Activated CD8-positive, alpha-beta memory T cell treated with anti-CD3 and anti-CD28 coated beads for 36 hours (primary cell): ENCODE measurements around the gene EGFL6. TPM values are rescaled to one million over a fixed set of nuclear protein-coding genes. Genes with fewer than 3 reads are reported as not detected.

Source experiments
- CTCF ChIA-PET: fragments of 350-600 bp; sonication (Branson Sonifier 250); formaldehyde crosslinking; loops from one replicate; lab custom pipeline; 2021; ENCODE audit warnings: antibody characterized with exemption; lab: Charles Lee
- POLR2A ChIA-PET: fragments of 350-600 bp; sonication (Branson Sonifier 250); formaldehyde crosslinking; loops from one replicate; lab custom pipeline; 2021; ENCODE audit warnings: antibody characterized with exemption; lab: Charles Lee
- total RNA-seq, 2 experiments: library from RNA; stranded (reverse); gene quantifications; one replicate each; pipeline ENCODE4 v1.2.3, GENCODE V29; 2021

The EGFL6 gene, protein sequence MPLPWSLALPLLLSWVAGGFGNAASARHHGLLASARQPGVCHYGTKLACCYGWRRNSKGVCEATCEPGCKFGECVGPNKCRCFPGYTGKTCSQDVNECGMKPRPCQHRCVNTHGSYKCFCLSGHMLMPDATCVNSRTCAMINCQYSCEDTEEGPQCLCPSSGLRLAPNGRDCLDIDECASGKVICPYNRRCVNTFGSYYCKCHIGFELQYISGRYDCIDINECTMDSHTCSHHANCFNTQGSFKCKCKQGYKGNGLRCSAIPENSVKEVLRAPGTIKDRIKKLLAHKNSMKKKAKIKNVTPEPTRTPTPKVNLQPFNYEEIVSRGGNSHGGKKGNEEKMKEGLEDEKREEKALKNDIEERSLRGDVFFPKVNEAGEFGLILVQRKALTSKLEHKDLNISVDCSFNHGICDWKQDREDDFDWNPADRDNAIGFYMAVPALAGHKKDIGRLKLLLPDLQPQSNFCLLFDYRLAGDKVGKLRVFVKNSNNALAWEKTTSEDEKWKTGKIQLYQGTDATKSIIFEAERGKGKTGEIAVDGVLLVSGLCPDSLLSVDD
- 1 to 10 TPM; 1.1 to 1.4 TPM for total RNA-seq

DNA sequence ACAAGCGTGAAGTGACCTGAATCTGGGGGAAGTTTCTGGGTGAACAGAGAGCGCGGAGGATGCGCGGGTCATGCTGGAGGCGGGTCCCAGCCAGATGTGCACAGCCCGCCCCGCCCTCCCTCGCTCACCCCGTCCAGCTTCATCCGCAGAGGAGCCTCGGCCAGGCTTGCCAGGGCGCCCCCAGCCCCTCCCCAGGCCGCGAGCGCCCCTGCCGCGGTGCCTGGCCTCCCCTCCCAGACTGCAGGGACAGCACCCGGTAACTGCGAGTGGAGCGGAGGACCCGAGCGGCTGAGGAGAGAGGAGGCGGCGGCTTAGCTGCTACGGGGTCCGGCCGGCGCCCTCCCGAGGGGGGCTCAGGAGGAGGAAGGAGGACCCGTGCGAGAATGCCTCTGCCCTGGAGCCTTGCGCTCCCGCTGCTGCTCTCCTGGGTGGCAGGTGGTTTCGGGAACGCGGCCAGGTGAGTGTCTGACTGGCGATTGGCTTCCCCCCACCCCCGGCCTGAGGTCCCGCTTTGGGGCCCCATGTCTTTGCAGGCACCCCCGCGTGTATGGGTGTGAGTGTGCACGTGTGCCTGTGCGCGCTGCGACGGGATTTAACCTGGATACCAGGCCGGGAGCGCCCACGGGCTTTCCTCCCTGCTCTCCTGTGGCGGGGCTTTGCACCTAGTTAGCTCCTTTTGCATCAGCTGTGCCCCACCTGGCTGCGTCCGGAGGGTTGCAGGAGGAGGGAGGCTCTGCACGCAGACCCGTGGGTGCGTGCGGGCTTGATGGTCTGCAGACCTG, at the start of gene EGFL6:
Gene EGFL6 (plus strand): TSS at position 123 of the 782 bp plus-strand sequence. CDS start 261 bp downstream, at position 384.
- POLR2A ChIA-PET = no interaction called here
- CTCF ChIA-PET = no interaction called here

- ChIA-PET CTCF (no interaction called here), POLR2A (no interaction called here)
These were observed 49.0 kb upstream of the EGFL6 start for GRCh38 chrX:13520351-13520750.

- ChIA-PET POLR2A (no interaction called here), CTCF (no interaction called here)
These were observed 48.5 kb upstream of the EGFL6 start for GRCh38 chrX:13520936-13521335.

GRCh38 chrX:13522811-13523210, 46.6 kb upstream of the EGFL6 start:
- POLR2A ChIA-PET = no interaction called here
- CTCF ChIA-PET = interaction anchor here (1.5 kb wide), 1 partner anchor 124 kb away, joined by 3 read pairs; no protein-coding TSS in a partner anchor

DNA sequence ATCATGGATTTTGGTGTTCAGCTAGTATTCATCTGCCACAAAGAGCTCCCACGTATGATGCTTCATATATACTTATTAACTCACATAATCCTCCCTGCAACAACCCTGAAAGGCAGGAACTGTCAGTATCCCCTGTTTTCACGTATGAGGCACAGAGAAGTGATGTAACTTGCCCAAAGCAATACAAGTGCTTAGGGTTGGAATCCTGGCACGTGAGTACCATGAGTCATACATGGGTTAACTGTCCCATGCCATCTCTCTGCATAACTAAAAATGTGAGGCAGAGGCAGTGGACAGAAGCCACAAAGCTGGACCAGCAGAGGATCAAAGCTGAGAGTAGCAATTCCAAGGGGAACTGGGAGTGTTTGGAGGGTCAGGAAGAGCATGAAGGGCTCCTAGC, 35.7 kb upstream of the EGFL6 start:
- POLR2A ChIA-PET = no interaction called here
- CTCF ChIA-PET = no interaction called here

DNA sequence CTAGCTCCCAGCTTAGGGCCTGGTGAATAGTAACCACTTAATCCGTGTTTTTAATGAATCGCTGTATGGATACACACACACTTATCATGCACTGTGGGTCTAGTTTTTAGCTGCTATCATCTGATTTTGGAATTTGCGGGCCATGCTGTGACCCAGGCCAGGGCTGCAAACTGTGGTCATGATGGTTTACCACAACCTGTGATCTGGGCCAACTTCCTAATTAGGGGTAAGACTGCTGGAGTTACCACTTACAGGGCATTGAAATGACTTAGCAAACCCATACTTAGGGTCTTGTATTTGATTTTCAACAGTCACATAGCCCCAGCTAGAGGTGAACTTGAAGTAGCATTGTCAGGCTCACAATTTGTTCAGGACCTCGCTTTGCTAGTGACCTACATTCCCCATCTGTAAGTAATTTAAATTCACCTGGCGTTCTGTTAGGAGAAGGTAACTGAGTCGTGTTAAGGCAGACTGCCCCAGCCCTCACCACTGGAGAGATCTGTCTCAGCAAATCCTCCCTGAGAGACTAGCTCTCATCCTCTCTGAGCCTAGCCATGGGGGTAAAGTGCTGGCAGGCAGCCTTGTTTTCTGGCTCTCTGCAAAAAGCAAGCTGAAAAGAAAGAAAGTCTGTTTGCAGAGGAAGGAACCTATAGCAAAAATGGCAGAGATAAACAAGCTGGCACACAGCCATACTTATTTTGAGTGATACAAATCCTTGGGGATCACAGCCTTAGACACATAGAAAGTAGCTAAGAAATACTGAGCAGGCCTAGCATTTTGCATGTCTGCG, 33.8 kb upstream of the EGFL6 start:
- POLR2A ChIA-PET = no interaction called here
- CTCF ChIA-PET = no interaction called here

DNA sequence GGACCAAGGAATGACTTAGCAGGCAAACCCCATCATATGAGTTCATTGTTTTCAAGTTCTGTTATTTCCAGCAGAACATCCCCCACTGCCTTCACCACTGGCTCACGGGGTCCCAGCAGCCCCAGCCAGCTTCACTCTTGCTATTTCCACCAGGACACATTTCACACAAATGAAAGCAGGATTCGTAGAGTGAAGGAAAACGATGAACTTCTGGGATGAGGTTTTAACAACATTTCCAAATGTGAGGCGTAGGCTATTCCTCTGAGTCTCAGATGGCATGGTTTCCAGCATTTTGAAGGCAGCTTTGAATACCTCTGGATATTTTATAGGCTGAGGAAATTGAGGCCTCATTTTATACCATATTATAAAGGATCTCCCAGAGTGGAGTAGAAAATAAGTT, 32.9 kb upstream of the EGFL6 start:
- POLR2A ChIA-PET = no interaction called here
- CTCF ChIA-PET = no interaction called here

GRCh38 chrX:13538414-13538813, 31.0 kb upstream of the EGFL6 start:
- CTCF ChIA-PET = no interaction called here
- POLR2A ChIA-PET = no interaction called here

DNA sequence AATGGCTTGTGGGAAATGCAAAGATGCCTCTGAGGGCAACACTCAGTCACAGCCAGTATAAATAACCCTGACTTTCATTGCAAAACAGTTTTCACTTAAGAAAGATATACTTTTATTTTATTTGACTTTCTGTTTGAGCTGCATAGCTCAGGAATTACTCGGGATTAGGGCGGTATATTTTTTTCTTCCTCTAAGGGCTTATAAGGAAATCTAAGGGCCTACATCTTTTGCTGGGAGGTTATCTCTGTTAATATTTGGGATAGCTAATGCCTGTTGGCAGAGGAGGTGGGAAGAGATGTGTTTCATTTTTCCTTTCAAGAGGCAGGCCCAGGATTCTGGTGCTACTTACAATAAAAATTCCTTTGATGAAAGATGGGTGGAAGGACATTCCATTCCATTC, 28.8 kb upstream of the EGFL6 start:
- CTCF ChIA-PET = no interaction called here
- POLR2A ChIA-PET = no interaction called here

GRCh38 chrX:13545726-13546125, 23.7 kb upstream of the EGFL6 start:
- ChIA-PET CTCF (no interaction called here), POLR2A (no interaction called here)

DNA sequence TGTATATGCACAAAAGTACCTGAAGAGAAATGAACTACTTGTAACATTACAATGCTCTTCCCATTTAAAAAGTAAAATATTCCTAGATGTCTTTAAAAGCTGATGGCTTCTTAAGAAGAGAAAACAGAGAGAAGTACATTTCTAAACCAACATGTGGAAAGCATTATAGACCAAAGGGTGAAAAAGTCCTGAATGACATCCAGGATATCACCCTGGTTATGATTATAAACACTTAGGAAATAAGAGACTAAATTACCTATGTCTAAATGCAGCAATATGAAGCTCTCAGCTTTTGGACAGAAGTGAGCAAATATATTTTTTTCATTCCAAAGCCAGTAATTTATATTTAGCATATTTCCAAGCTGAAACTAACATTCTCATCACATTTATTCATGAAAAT, 21.7 kb upstream of the EGFL6 start:
- POLR2A ChIA-PET = no interaction called here
- CTCF ChIA-PET = interaction anchor here (1.6 kb wide), 1 partner anchor 40 kb away, joined by 4 read pairs; no protein-coding TSS in a partner anchor

- ChIA-PET POLR2A (no interaction called here), CTCF (no interaction called here)
These were observed 19.1 kb upstream of the EGFL6 start for GRCh38 chrX:13550346-13550745.

- ChIA-PET POLR2A (no interaction called here), CTCF (no interaction called here)
These were observed 17.8 kb upstream of the EGFL6 start for GRCh38 chrX:13551610-13552009.

GRCh38 chrX:13552892-13553291, 16.5 kb upstream of the EGFL6 start:
- ChIA-PET POLR2A (no interaction called here), CTCF (no interaction called here)

DNA sequence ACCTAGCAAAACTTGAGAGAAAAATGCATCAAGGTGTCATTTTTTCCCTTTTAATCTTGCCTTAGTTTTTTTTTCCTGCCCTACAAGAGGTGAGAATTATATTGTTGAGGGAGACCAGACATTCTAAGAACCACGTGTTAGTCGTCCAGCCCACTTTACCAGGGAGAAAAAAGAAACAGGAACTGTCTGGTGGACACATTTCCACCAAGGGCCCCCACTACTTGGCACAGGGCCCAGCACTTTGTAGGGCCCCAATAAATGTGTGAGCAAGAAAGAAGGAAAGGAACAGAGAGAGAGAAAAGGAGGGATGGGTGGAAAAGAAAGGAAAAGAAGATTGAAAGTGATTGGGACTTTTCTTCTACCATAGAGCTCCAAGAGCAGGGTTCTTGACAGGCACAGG, 3.9 kb upstream of the EGFL6 start:
- POLR2A ChIA-PET = no interaction called here
- CTCF ChIA-PET = no interaction called here

DNA sequence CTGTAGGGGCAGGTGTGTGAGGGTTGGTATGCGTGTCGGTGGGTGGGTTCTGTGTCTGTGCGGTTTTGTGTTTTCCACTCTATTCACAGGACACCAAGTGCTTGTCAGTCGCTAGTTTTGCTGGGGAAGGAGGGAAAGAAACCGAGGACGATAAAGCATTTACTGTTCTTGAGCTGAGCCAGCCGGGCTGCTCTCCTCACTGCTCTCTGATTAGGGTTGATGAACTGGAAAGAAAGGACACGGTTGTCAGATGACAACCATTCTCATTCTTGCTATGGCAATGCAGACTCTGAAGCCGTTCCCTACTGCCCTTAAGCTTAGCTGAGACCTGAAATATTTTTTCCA, 832 bp downstream of the EGFL6 start:
- CTCF ChIA-PET = no interaction called here
- POLR2A ChIA-PET = no interaction called here

GRCh38 chrX:13571136-13571535, 1.7 kb downstream of the EGFL6 start:
- CTCF ChIA-PET = no interaction called here

GRCh38 chrX:13574600-13574999, 5.2 kb downstream of the EGFL6 start:
- CTCF ChIA-PET = no interaction called here
- POLR2A ChIA-PET = no interaction called here

More at GRCh38 chrX:13571136-13571535, 1.7 kb downstream of the EGFL6 start:
- POLR2A ChIA-PET = no interaction called here

DNA sequence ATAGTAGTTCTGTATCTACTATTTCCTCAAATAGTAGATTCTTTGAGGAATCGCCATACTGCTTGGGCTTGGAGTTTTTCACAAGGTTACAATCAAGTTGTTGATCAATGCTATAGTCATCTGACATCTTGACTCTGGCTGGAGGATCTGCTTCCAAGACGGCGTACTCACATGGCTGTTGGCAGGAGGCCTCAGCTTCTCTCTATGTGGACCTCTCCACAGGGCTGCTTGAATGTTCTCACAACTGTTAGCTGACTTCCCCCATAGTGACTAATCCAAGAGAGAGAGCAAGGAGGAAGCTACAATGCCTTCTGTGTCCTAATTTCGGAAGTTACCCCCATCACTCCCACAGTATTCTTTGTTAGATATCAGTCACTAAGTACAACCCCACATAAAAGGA, 10.3 kb downstream of the EGFL6 start:
- CTCF ChIA-PET = no interaction called here

GRCh38 chrX:13581554-13581953, 12.2 kb downstream of the EGFL6 start:
- ChIA-PET CTCF (no interaction called here), POLR2A (no interaction called here)

More for the DNA sequence above, 10.3 kb downstream of the EGFL6 start:
- POLR2A ChIA-PET = no interaction called here
